HG02870 (cell line): Measurements from ENCODE around the gene SMYD3.

Experiments used
- ATAC-seq: cut with Tn5 transposase; IDR thresholded peaks from one replicate; pipeline ENCODE4 v1.9.1; 2021; ENCODE audit warnings: mild to moderate bottlenecking, moderate library complexity; ENCODE audit not compliant: unreplicated experiment

SMYD3 gene

GRCh38 chr1:246155923-246156322 is 351.2 kb downstream of the SMYD3 start:
- ATAC-seq, result no peak

GRCh38 chr1:246153796-246154212 is 353.3 kb downstream of the SMYD3 start:
- ATAC-seq, result no peak

GRCh38 chr1:246152986-246153431 is 354.1 kb downstream of the SMYD3 start:
- ATAC-seq, result no peak

GRCh38 chr1:246151796-246152434 is 355.2 kb downstream of the SMYD3 start:
- no peak for ATAC-seq

GRCh38 chr1:246149543-246149942 is 357.5 kb downstream of the SMYD3 start:
- no peak for ATAC-seq

- no peak for ATAC-seq
Observed at GRCh38 chr1:246147524-246148461, 359.3 kb downstream of the SMYD3 start.

- ATAC-seq, result no peak
Observed at GRCh38 chr1:246146804-246147523, 360.1 kb downstream of the SMYD3 start.

- ATAC-seq, result no peak
Observed at GRCh38 chr1:246145900-246146299, 361.2 kb downstream of the SMYD3 start.

GRCh38 chr1:246144931-246145330 is 362.1 kb downstream of the SMYD3 start:
- ATAC-seq, result no peak

GRCh38 chr1:246142320-246142893 is 364.7 kb downstream of the SMYD3 start:
- no peak for ATAC-seq

GRCh38 chr1:246141306-246141705 is 365.8 kb downstream of the SMYD3 start:
- no peak for ATAC-seq

- no peak for ATAC-seq
Observed at GRCh38 chr1:246139745-246140182, 367.3 kb downstream of the SMYD3 start.

- no peak for ATAC-seq
Observed at GRCh38 chr1:246138781-246139180, 368.3 kb downstream of the SMYD3 start.

- ATAC-seq, result no peak
Observed at GRCh38 chr1:246136477-246136876, 370.6 kb downstream of the SMYD3 start.

GRCh38 chr1:246134789-246135188 is 372.3 kb downstream of the SMYD3 start:
- no peak for ATAC-seq

- ATAC-seq, result no peak
Observed at GRCh38 chr1:246131095-246131494, 376.0 kb downstream of the SMYD3 start.

GRCh38 chr1:246128494-246129069 is 378.5 kb downstream of the SMYD3 start:
- ATAC-seq, result peak; percentile 70

GRCh38 chr1:246126580-246126979 is 380.5 kb downstream of the SMYD3 start:
- ATAC-seq, result no peak

- ATAC-seq, result no peak
Observed at GRCh38 chr1:246122071-246122470, 385.0 kb downstream of the SMYD3 start.

- no peak for ATAC-seq
Observed at GRCh38 chr1:246121533-246121932, 385.5 kb downstream of the SMYD3 start.
